Measurements from ENCODE around the gene ABCD1. TPM values are rescaled to one million over a fixed set of nuclear protein-coding genes. Genes with fewer than 3 reads are reported as not detected.

Gene ABCD1
- total and polyA plus RNA-seq, 7 donors, result 1.8 to 21.3 (median 12.8) TPM

DNA sequence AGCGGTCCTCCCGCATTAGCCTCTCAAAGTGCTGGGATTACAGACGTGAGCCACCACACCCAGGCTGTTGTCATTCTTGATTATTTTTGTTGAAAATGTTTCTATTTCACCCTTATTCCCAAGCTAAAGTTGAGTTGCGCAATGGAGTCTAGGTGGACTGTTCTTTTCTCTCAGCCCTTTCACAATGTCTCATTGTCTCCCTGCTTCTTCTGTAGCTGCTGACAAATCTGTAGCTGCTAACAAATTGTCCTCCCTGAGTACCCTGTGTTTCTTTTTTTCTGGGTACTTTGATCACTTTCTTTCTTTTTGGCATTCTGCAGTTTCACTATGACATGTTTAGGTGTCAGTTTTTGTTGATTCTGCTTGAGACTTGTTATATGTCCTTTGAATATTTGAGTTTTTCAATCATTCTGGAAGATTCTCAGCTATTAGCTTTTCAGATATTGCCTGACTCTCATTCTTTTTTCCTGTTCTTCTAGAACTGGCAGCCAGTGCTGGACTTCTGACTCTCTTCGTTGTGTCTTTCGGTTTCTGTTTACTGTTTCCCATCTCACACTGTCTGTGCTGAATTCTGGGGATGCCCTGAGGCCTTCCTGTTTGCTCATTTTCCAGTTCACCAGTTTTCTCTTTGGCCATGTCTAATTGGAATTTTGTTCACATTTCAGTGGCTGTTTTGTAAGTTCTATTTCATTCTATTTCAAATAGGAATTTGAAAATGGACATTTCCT, 6.6 kb downstream of the ABCD1 start:
- no peaks in the 10 kb centered on the region for H3K27me3 ChIP-seq
- H3K4me1 ChIP-seq, result peaks cover 0 to 32% (median 29%) of the 10 kb centered on the region in 4 donors
- no peak overlapping the region for H3K4me3 ChIP-seq
- TF ChIP-seq CTCF (IDR thresholded peaks at IDR 0.05) (no peak), EP300 (IDR thresholded peaks at IDR 0.05) (no peak)
- no peak overlapping the region for H3K27ac ChIP-seq
- intact Hi-C loops (cut with DNase I), result no loop called here
- H3K9me3 ChIP-seq, result no peaks in the 10 kb centered on the region
- no peak for DNase-seq
- WGBS, 2 donors, result 77 to 86% methylated on average over 6 of the region's 6 CpGs
- peaks cover 0 to 15% (median 1%) of the 10 kb centered on the region in 4 donors for H3K36me3 ChIP-seq

- WGBS, 2 donors, result 63 to 93% methylated on average over 3 of the region's 3 CpGs
- TF ChIP-seq CTCF (IDR thresholded peaks at IDR 0.05) (no peak), POLR2A (IDR thresholded peaks at IDR 0.05) (no peak), POLR2AphosphoS5 (IDR thresholded peaks at IDR 0.05) (no peak), EP300 (IDR thresholded peaks at IDR 0.05) (no peak)
- Histone ChIP-seq H3K4me3 (no peak overlapping the region), H3K27ac (no peak overlapping the region), H3K4me1 (peaks cover 0 to 26% (median 24%) of the 10 kb centered on the region in 4 donors), H3K9me3 (no peaks in the 10 kb centered on the region), H3K27me3 (no peaks in the 10 kb centered on the region), H3K36me3 (peaks cover 0 to 20% (median 4%) of the 10 kb centered on the region in 4 donors)
- no peak for DNase-seq
- intact Hi-C loops (cut with DNase I), result no loop called here
Measured at GRCh38 chrX:153731845-153732215, 7.2 kb downstream of the ABCD1 start.

GRCh38 chrX:153732401-153732800, 7.7 kb downstream of the ABCD1 start:
- TF ChIP-seq EP300 (IDR thresholded peaks at IDR 0.05) (no peak), POLR2A (IDR thresholded peaks at IDR 0.05) (no peak), POLR2AphosphoS5 (IDR thresholded peaks at IDR 0.05) (no peak), CTCF (IDR thresholded peaks at IDR 0.05) (no peak)
- Histone ChIP-seq H3K27ac (no peak overlapping the region), H3K27me3 (no peaks in the 10 kb centered on the region), H3K36me3 (peaks cover 0 to 24% (median 7%) of the 10 kb centered on the region in 4 donors), H3K9me3 (no peaks in the 10 kb centered on the region), H3K4me3 (no peak overlapping the region), H3K4me1 (peaks cover 0 to 20% (median 18%) of the 10 kb centered on the region in 4 donors)
- intact Hi-C loops (cut with DNase I), result no loop called here
- DNase-seq, result no peak
- WGBS, 2 donors, result 93% methylated on average over 14 of the region's 14 CpGs

- Histone ChIP-seq H3K27me3 (no peaks in the 10 kb centered on the region), H3K9me3 (no peaks in the 10 kb centered on the region), H3K4me3 (no peak overlapping the region), H3K36me3 (peaks cover 0 to 24% (median 9%) of the 10 kb centered on the region in 4 donors), H3K4me1 (peaks cover 0 to 7% (median 5%) of the 10 kb centered on the region in 4 donors), H3K27ac (no peak overlapping the region)
- WGBS, 2 donors, result 88 to 92% methylated on average over 15 of the region's 15 CpGs
- intact Hi-C loops (cut with DNase I), result no loop called here
- no peak for TF ChIP-seq POLR2A (IDR thresholded peaks at IDR 0.05)
- TF ChIP-seq CTCF (IDR thresholded peaks at IDR 0.05), result no peak
- DNase-seq, result no peak
Measured at GRCh38 chrX:153733651-153734240, 9.1 kb downstream of the ABCD1 start.
